HFF-Myc (cell line): ENCODE measurements around the gene IL34.

ENCODE experiments used
- DNase-seq: peaks from one replicate; pipeline ENCODE4 v3.0.0-alpha.2; 2011; ENCODE audit warnings: low read depth; ENCODE audit errors: extremely low read depth
- H3K4me3 ChIP-seq: replicated peaks from 2 replicates; pipeline ENCODE4 v1.5.1; 2011; ENCODE audit warnings: low read depth, mild to moderate bottlenecking, control low read depth, low read length
- TF ChIP-seq, protein P1 (sequence below): IDR thresholded peaks from 2 replicates; pipeline ENCODE4 v1.5.1; 2012; ENCODE audit warnings: mild to moderate bottlenecking, low read depth, low read length, control low read depth; ENCODE audit errors: missing control alignments

Gene IL34

DNA sequence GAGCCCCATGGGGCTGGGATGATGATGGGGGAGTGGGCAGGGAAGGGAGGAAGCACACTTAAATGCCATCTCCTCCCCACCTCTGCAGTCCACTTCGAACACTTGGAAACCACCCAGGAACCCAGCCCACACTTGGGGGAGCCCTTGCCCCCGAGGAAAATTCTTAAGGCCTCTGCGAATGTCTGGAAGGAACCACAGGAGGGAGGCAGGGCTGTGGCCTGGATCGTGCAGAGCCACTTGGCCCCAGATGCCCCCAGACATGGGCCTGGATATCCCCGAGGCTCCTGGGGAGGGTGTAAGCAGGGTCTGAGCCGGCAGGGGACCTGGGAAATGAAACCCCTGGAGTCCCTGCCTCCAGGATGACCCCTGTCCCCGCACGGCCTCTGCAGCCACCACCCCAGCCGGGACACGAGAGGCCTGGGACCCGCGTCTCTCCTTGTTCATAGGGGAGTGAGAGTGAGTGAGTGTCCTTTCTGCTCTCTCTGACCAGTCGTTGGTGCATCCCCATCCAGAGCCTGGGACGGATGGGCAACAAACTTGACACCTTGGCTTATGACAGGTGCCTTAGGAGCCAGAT is 51.3 kb downstream of the IL34 start:
- no peak overlapping the region for H3K4me3 ChIP-seq
- no peak for DNase-seq
- TF ChIP-seq, protein P1, sequence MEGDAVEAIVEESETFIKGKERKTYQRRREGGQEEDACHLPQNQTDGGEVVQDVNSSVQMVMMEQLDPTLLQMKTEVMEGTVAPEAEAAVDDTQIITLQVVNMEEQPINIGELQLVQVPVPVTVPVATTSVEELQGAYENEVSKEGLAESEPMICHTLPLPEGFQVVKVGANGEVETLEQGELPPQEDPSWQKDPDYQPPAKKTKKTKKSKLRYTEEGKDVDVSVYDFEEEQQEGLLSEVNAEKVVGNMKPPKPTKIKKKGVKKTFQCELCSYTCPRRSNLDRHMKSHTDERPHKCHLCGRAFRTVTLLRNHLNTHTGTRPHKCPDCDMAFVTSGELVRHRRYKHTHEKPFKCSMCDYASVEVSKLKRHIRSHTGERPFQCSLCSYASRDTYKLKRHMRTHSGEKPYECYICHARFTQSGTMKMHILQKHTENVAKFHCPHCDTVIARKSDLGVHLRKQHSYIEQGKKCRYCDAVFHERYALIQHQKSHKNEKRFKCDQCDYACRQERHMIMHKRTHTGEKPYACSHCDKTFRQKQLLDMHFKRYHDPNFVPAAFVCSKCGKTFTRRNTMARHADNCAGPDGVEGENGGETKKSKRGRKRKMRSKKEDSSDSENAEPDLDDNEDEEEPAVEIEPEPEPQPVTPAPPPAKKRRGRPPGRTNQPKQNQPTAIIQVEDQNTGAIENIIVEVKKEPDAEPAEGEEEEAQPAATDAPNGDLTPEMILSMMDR = no peak

DNA sequence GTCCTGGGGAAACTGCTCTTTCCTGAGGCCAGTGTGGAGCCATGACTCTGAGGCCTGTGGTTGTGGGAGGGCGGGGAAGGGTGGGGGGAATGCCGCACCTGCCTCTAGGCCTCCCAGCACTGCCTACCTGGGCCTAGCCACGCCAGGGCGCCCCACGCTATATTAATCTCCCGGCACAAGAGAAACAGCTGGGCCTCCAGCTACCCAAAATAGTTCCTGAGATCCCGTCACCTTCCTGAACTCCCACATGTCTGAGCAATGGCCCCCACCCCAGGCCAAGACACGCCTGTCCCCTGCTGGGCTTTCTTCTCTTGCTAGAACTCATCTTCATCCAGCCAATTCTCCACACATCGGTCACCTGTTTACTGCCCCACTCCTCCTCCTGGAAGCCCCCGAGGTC is 52.5 kb downstream of the IL34 start:
- TF ChIP-seq, protein P1 = no peak
- DNase-seq = no peak
- H3K4me3 ChIP-seq = no peak overlapping the region

DNA sequence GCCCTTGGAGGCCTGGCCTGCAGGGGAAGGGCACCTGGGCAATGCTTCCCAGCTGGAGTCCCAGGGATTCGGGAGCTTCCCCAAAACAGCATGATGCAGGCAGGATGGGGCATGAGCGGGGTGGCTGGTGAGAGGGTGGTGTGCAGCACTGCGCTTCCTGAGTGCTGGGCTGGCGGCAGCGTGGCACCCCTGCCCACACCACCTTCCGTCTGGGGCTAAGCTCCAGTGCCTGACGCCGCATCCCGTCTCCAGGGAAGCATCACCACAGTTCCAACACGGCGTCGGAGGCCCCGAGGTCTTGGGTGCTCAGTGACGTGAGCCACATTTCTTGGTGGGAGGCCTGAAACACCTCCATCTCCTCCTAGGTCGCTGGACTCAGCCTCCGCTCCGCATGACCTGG is 53.3 kb downstream of the IL34 start:
- H3K4me3 ChIP-seq = no peak overlapping the region
- DNase-seq = no peak
- TF ChIP-seq, protein P1 = no peak

DNA sequence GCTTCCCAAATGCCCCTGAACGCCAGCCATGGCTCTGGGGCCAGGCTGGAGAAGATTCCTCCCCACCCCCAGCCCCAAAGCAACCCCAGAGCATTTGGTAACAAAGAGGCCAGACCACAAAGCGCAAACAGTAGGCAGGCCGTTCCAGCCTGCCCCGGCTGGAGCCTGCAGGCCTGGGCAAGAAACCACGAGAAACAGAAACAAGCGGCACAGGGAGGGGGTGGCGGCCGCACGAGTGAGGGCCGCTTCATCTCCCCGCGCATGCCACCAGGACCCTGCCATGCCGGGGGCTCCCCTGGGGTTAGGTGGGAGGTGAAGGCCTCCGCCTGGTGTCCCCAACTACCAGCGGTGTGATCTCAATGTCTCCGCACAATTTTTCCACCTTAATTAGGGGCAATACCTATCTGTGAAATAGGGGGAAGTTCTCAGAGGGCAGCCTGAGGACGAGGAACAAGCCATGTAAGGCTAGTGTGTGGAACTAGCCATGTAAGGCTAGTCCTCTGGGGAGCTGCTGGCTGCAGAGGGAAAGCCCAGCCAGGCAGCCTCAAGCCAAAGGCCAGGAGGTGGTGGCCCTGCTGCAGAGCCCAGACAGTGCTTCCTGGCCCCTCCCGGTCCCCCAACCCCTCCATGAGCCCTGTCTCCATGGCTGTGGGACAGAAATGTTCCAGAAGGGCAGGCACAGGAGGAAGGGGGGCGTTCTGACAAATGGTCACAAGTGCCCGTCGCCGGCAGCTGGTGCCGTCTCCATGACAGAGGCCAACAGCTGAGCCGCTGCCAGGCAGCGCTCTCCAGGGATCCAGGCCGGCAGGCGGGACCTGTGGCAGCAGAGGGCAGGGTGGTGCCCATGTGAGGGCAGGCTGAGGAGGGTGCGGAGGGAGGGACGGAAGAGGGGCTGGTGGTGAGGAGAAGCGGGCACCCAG is 54.0 kb downstream of the IL34 start:
- DNase-seq = no peak
- TF ChIP-seq, protein P1 = no peak
- H3K4me3 ChIP-seq = no peak overlapping the region

DNA sequence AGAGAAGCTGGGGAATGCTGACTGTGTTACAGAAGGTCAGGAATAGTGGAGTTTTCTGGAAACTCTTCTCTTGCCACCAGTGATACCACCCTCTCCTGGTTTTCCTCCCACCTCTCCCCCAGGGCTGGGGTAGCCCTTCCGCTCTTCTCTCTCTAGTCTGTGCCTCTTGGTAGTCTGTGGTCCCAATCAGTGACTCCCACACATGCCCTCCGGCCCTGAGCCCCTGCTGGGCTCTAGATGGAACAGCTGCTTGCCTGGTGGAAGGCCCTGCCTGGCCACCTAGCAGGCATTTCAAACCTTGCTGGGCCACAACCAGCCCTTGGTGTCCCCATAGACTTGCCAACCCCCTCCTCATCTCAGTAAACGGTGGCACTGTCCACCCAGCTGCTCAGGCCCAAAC is 54.7 kb downstream of the IL34 start:
- TF ChIP-seq, protein P1 = no peak
- no peak for DNase-seq
- H3K4me3 ChIP-seq = no peak overlapping the region

DNA sequence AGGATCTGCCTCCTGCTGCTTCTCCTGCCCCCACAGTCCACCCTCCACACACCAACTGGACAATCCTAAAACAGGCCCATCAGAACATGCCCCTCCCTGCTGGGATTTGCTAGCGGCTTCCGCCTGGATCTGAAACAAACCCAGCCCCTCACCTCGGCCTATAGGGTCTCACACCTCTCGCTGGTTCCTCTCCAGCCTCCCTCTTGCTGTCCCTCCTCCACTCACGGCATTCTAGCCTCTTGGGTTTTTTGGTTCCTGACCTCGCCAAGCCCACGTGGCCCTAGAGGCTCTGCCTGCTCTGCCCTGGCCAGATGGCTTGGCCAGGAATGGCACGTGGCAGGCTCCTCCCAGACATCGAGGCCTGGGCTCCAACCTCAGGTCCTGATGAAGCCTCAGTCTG is 55.2 kb downstream of the IL34 start:
- DNase-seq = no peak
- TF ChIP-seq, protein P1 = no peak
- H3K4me3 ChIP-seq = no peak overlapping the region
